ENCODE results near the gene COA5. TPM values are rescaled to one million over a fixed set of nuclear protein-coding genes. Genes with fewer than 3 reads are reported as not detected.

COA5 gene
- polyA plus RNA-seq, 2 of the 4 experiments (the other 2 are of a cell fraction): 32.7 to 43.3 TPM

DNA sequence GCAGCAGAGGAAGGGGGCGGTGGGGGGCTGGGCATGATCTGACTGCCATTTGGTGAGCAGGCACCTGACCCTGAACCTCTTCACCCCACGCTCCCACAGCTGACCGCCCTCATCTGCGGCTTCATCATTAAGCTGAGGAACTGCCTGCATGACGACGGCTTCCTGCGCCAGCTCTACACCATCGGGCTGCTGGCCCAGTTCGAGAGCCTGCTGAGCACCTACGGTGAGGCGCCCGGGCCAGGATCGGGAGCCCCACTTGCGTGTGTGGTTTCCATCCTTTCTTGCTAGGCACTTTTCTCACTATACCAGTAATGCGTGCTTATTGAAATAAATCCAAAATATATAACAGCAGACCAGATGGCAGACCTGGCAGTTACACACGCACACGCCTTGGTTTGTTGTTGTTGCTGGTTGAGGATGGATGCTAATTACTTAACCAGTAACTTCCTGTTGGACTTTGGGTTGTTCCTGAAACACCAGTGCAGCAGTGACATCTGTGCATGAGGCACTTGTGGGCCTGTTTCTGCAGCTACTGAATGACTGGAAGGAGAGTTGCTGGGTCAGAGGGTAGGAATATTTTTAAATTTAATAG, 43.7 kb downstream of the COA5 start:
- Histone ChIP-seq H3K27ac (no peak overlapping the region), H3K4me2 (no peak overlapping the region), H3K4me3 (no peak overlapping the region), H3K9me3 (no peaks in the 10 kb centered on the region), H3K4me1 (0 out of 3 replicates have a peak, but pooled peaks cover 3% of the 10 kb centered on the region)
- ChIA-PET POLR2A (no interaction called here), CTCF (interaction anchor here (0.7 to 1.3 kb wide), 2 partner anchors 23 to 151 kb away, joined by 3 read pairs; no protein-coding TSS in a partner anchor)
- no peak for FAIRE-seq
- WGBS (ENCODE audit: missing lambda C conversion rate): 97% methylated on average over 16 of the region's 17 CpGs
- no peak for ATAC-seq
- TF ChIP-seq, protein P1, sequence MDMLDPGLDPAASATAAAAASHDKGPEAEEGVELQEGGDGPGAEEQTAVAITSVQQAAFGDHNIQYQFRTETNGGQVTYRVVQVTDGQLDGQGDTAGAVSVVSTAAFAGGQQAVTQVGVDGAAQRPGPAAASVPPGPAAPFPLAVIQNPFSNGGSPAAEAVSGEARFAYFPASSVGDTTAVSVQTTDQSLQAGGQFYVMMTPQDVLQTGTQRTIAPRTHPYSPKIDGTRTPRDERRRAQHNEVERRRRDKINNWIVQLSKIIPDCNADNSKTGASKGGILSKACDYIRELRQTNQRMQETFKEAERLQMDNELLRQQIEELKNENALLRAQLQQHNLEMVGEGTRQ (IDR thresholded peaks at IDR 0.05): no peak
- TF ChIP-seq TP53 (CRISPR knock-in tag; IDR thresholded peaks at IDR 0.05) (no peak), ZC3H11A (IDR thresholded peaks at IDR 0.05) (no peak), JUN (IDR thresholded peaks at IDR 0.05) (no peak), RARB (CRISPR knock-in tag; IDR thresholded peaks at IDR 0.05) (no peak), EHMT2 (IDR thresholded peaks at IDR 0.05; ENCODE audit: low read depth) (no peak), CBX2 (IDR thresholded peaks at IDR 0.05; ENCODE audit: borderline replicate concordance, low read depth) (no peak), RCOR1 (IDR thresholded peaks at IDR 0.05; ENCODE audit: low read depth, low read length) (no peak), ZNF302 (CRISPR knock-in tag; IDR thresholded peaks at IDR 0.05) (no peak), CHD4 (IDR thresholded peaks at IDR 0.05; ENCODE audit: borderline replicate concordance) (no peak), MYC (IDR thresholded peaks at IDR 0.05; ENCODE audit: borderline replicate concordance, low read length) (no peak), MAFK (IDR thresholded peaks at IDR 0.05; ENCODE audit: partially characterized antibody) (no peak)
- TF ChIP-seq, protein P2, sequence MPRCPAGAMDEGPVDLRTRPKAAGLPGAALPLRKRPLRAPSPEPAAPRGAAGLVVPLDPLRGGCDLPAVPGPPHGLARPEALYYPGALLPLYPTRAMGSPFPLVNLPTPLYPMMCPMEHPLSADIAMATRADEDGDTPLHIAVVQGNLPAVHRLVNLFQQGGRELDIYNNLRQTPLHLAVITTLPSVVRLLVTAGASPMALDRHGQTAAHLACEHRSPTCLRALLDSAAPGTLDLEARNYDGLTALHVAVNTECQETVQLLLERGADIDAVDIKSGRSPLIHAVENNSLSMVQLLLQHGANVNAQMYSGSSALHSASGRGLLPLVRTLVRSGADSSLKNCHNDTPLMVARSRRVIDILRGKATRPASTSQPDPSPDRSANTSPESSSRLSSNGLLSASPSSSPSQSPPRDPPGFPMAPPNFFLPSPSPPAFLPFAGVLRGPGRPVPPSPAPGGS (IDR thresholded peaks at IDR 0.05): no peak
- TF ChIP-seq, protein P3, sequence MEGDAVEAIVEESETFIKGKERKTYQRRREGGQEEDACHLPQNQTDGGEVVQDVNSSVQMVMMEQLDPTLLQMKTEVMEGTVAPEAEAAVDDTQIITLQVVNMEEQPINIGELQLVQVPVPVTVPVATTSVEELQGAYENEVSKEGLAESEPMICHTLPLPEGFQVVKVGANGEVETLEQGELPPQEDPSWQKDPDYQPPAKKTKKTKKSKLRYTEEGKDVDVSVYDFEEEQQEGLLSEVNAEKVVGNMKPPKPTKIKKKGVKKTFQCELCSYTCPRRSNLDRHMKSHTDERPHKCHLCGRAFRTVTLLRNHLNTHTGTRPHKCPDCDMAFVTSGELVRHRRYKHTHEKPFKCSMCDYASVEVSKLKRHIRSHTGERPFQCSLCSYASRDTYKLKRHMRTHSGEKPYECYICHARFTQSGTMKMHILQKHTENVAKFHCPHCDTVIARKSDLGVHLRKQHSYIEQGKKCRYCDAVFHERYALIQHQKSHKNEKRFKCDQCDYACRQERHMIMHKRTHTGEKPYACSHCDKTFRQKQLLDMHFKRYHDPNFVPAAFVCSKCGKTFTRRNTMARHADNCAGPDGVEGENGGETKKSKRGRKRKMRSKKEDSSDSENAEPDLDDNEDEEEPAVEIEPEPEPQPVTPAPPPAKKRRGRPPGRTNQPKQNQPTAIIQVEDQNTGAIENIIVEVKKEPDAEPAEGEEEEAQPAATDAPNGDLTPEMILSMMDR (IDR thresholded peaks at IDR 0.05): no peak
- no peak for DNase-seq (ENCODE audit: low read depth in 1 of 2, low spot score in 1 of 2)

DNA sequence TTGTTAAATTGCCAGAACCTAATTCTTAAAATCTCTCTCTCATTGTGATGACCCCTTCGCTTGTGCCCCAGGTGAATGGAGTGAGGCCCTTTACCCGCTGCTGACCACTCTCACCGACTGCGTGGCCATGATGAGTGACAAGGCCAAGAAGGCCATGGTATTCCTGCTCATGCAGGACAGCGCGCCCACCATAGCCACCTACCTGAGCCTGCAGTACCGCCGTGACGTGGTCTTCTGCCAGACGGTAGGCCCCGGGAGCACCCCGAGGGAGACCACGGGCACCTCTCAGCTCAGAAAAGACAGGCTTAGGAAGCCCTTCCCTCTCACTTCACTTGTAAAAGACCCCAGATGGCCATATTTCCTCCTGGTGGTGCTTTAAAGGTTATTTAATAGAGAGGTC, 44.9 kb downstream of the COA5 start:
- no peak for DNase-seq (ENCODE audit: low read depth in 1 of 2, low spot score in 1 of 2)
- Histone ChIP-seq H3K27ac (no peak overlapping the region), H3K9me3 (no peaks in the 10 kb centered on the region), H3K4me3 (no peak overlapping the region), H3K4me1 (0 out of 3 replicates have a peak, but pooled peaks cover 3% of the 10 kb centered on the region), H3K4me2 (no peak overlapping the region)
- ChIA-PET CTCF (interaction anchor here (1.3 to 1.9 kb wide), 2 partner anchors 21 to 151 kb away, joined by 3 to 7 read pairs; no protein-coding TSS in a partner anchor), POLR2A (no interaction called here)
- TF ChIP-seq POLR2AphosphoS2 (conservative IDR thresholded peaks at IDR 0.05; ENCODE audit: low read length): no peak
- no peak for TF ChIP-seq JUNB (IDR thresholded peaks at IDR 0.05)
- no peak for TF ChIP-seq RAD21 (conservative IDR thresholded peaks at IDR 0.05 in 1 of 2, IDR thresholded peaks at IDR 0.05 in 1 of 2)
- TF ChIP-seq KDM1A (IDR thresholded peaks at IDR 0.05; ENCODE audit: low read depth): no peak
- no peak for TF ChIP-seq POLR2A (IDR thresholded peaks at IDR 0.05; ENCODE audit: low read length)
- no peak for TF ChIP-seq HDAC2 (IDR thresholded peaks at IDR 0.05)
- no peak for TF ChIP-seq TP53 (CRISPR knock-in tag; IDR thresholded peaks at IDR 0.05)
- no peak for TF ChIP-seq BHLHE40 (IDR thresholded peaks at IDR 0.05; ENCODE audit: low read depth, low read length)
- TF ChIP-seq GATA3 (IDR thresholded peaks at IDR 0.05; ENCODE audit: borderline replicate concordance): no peak
- no peak for TF ChIP-seq ESRRA (IDR thresholded peaks at IDR 0.05; ENCODE audit: borderline replicate concordance, low read length)
- TF ChIP-seq, protein P2 (IDR thresholded peaks at IDR 0.05): no peak
- TF ChIP-seq CHD4 (IDR thresholded peaks at IDR 0.05; ENCODE audit: borderline replicate concordance): no peak
- TF ChIP-seq, protein P4, sequence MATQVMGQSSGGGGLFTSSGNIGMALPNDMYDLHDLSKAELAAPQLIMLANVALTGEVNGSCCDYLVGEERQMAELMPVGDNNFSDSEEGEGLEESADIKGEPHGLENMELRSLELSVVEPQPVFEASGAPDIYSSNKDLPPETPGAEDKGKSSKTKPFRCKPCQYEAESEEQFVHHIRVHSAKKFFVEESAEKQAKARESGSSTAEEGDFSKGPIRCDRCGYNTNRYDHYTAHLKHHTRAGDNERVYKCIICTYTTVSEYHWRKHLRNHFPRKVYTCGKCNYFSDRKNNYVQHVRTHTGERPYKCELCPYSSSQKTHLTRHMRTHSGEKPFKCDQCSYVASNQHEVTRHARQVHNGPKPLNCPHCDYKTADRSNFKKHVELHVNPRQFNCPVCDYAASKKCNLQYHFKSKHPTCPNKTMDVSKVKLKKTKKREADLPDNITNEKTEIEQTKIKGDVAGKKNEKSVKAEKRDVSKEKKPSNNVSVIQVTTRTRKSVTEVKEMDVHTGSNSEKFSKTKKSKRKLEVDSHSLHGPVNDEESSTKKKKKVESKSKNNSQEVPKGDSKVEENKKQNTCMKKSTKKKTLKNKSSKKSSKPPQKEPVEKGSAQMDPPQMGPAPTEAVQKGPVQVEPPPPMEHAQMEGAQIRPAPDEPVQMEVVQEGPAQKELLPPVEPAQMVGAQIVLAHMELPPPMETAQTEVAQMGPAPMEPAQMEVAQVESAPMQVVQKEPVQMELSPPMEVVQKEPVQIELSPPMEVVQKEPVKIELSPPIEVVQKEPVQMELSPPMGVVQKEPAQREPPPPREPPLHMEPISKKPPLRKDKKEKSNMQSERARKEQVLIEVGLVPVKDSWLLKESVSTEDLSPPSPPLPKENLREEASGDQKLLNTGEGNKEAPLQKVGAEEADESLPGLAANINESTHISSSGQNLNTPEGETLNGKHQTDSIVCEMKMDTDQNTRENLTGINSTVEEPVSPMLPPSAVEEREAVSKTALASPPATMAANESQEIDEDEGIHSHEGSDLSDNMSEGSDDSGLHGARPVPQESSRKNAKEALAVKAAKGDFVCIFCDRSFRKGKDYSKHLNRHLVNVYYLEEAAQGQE (IDR thresholded peaks at IDR 0.05): no peak
- no peak for TF ChIP-seq EP300 (IDR thresholded peaks at IDR 0.05)
- TF ChIP-seq, protein P5, sequence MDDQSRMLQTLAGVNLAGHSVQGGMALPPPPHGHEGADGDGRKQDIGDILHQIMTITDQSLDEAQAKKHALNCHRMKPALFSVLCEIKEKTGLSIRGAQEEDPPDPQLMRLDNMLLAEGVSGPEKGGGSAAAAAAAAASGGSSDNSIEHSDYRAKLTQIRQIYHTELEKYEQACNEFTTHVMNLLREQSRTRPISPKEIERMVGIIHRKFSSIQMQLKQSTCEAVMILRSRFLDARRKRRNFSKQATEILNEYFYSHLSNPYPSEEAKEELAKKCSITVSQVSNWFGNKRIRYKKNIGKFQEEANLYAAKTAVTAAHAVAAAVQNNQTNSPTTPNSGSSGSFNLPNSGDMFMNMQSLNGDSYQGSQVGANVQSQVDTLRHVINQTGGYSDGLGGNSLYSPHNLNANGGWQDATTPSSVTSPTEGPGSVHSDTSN (IDR thresholded peaks at IDR 0.05): no peak
- TF ChIP-seq HOXB13 (CRISPR knock-in tag; IDR thresholded peaks at IDR 0.05; ENCODE audit: low read depth): no peak
- ATAC-seq: no peak
- 97% methylated on average over 5 of the region's 13 CpGs for WGBS (ENCODE audit: missing lambda C conversion rate)
- no peak for FAIRE-seq
